H9 (cell line): ENCODE results near the gene VPS13C. TPM values are rescaled to one million over a fixed set of nuclear protein-coding genes. Genes with fewer than 3 reads are reported as not detected.

Source experiments
- DNase-seq: peaks from one replicate; pipeline ENCODE4 v3.0.0-alpha.2; 2017
- H2AFZ ChIP-seq: one replicate; pipeline ENCODE4 v1.6.1; 2013; ENCODE audit warnings: mild to moderate bottlenecking, low read length, control low read depth, moderate library complexity
- H2AK5ac ChIP-seq: 2 replicates; pipeline ENCODE4 v1.6.1; 2013; ENCODE audit warnings: low read length, control low read depth, mixed read lengths; ENCODE audit not compliant: insufficient read length
- H2BK120ac ChIP-seq: one replicate; pipeline ENCODE4 v1.6.1; 2013; ENCODE audit warnings: low read depth, mild to moderate bottlenecking, low read length, control low read depth, inconsistent platforms; ENCODE audit not compliant: poor library complexity, severe bottlenecking
- H2BK12ac ChIP-seq: 2 replicates; pipeline ENCODE4 v1.6.1; 2013; ENCODE audit warnings: low read length, control low read depth, mixed read lengths, low read depth; ENCODE audit not compliant: insufficient read length
- H2BK15ac ChIP-seq: 2 replicates; pipeline ENCODE4 v1.6.1; 2013; ENCODE audit warnings: low read depth, low read length, control low read depth
- H2BK20ac ChIP-seq: one replicate; pipeline ENCODE4 v1.6.1; 2013; ENCODE audit warnings: low read depth, mild to moderate bottlenecking, low read length, control low read depth, inconsistent platforms; ENCODE audit not compliant: poor library complexity, severe bottlenecking
- H2BK5ac ChIP-seq: 2 replicates; pipeline ENCODE4 v1.6.1; 2013; ENCODE audit warnings: low read length, control low read depth, mixed read lengths; ENCODE audit not compliant: insufficient read length
- H3K14ac ChIP-seq: 2 replicates; pipeline ENCODE4 v1.6.1; 2013; ENCODE audit warnings: low read length, control low read depth; ENCODE audit not compliant: insufficient read depth
- H3K18ac ChIP-seq: 2 replicates; pipeline ENCODE4 v1.6.1; 2013; ENCODE audit warnings: low read depth, mild to moderate bottlenecking, mixed read lengths, low read length, control low read depth; ENCODE audit not compliant: insufficient read length
- H3K23ac ChIP-seq: 2 replicates; pipeline ENCODE4 v1.6.1; 2013; ENCODE audit warnings: low read length, control low read depth, mixed read lengths, low read depth; ENCODE audit not compliant: insufficient read length
- H3K23me2 ChIP-seq: 2 replicates; pipeline ENCODE4 v1.6.1; 2013; ENCODE audit warnings: low read depth, mild to moderate bottlenecking, mixed read lengths, low read length, control low read depth; ENCODE audit not compliant: insufficient read length, poor library complexity, severe bottlenecking
- H3K27ac ChIP-seq: 2 replicates; pipeline ENCODE4 v1.5.1; 2013; ENCODE audit warnings: low read length, control low read depth, mixed read lengths, low read depth; ENCODE audit not compliant: insufficient read length
- H3K27me3 ChIP-seq: 2 replicates; pipeline ENCODE4 v1.6.1; 2013; ENCODE audit warnings: low read length, control low read depth, inconsistent platforms; ENCODE audit not compliant: insufficient read depth
- H3K4ac ChIP-seq: 2 replicates; pipeline ENCODE4 v1.6.1; 2013; ENCODE audit warnings: low read depth, mild to moderate bottlenecking, control low read depth, inconsistent platforms, low read length, moderate library complexity
- H3K4me1 ChIP-seq: 2 replicates; pipeline ENCODE4 v1.6.1; 2013; ENCODE audit warnings: low read length, control low read depth, inconsistent platforms; ENCODE audit not compliant: insufficient read depth
- H3K4me2 ChIP-seq: 2 replicates; pipeline ENCODE4 v1.6.1; 2013; ENCODE audit warnings: low read length, control low read depth, mixed read lengths; ENCODE audit not compliant: insufficient read length, insufficient read depth
- H3K56ac ChIP-seq: 2 replicates; pipeline ENCODE4 v1.6.1; 2013; ENCODE audit warnings: low read depth, mild to moderate bottlenecking, mixed read lengths, low read length, control low read depth; ENCODE audit not compliant: insufficient read length
- H3K79me1 ChIP-seq: 2 replicates; pipeline ENCODE4 v1.6.1; 2013; ENCODE audit warnings: low read depth, mild to moderate bottlenecking, moderate library complexity, low read length, control low read depth, inconsistent platforms; ENCODE audit not compliant: insufficient read depth, poor library complexity, severe bottlenecking
- H3K79me2 ChIP-seq: 2 replicates; pipeline ENCODE4 v1.6.1; 2013; ENCODE audit warnings: low read length, control low read depth, inconsistent platforms; ENCODE audit not compliant: insufficient read depth
- H3K9ac ChIP-seq: 2 replicates; pipeline ENCODE4 v1.6.1; 2013; ENCODE audit warnings: low read length, control low read depth, mixed read lengths; ENCODE audit not compliant: insufficient read length; ENCODE audit errors: extremely low read depth
- H3K9me3 ChIP-seq: one replicate; pipeline ENCODE4 v1.6.1; 2013; ENCODE audit warnings: low read depth, low read length, inconsistent platforms; ENCODE audit not compliant: control insufficient read depth
- H3T11ph ChIP-seq: one replicate; pipeline ENCODE4 v1.6.1; 2013; ENCODE audit warnings: mild to moderate bottlenecking, low read length, control low read depth, inconsistent platforms
- H4K20me1 ChIP-seq: one replicate; pipeline ENCODE4 v1.6.1; 2013; ENCODE audit not compliant: control insufficient read depth, insufficient read length, insufficient read depth
- H4K5ac ChIP-seq: 2 replicates; pipeline ENCODE4 v1.6.1; 2013; ENCODE audit warnings: low read depth, mild to moderate bottlenecking, mixed read lengths, low read length, control low read depth; ENCODE audit not compliant: insufficient read length
- H4K8ac ChIP-seq: replicated peaks from 2 replicates; pipeline ENCODE4 v1.6.1; 2013; ENCODE audit warnings: low read length, control low read depth, mixed read lengths, low read depth; ENCODE audit not compliant: insufficient read length
- H4K91ac ChIP-seq: 2 replicates; pipeline ENCODE4 v1.6.1; 2013; ENCODE audit warnings: low read depth, mild to moderate bottlenecking, moderate library complexity, mixed read lengths, low read length, control low read depth; ENCODE audit not compliant: insufficient read length
- H3K27ac Mint-ChIP-seq, 3 experiments: 2 replicates in 2 of 3; 3 replicates in 1 of 3; pipeline ENCODE4 v1.8.0; 2020 to 2021; ENCODE audit warnings: mixed read lengths in 3 of 3, mild to moderate bottlenecking in 1 of 3, moderate library complexity in 1 of 3
- H3K27me3 Mint-ChIP-seq: 2 replicates; pipeline ENCODE4 v1.8.0; 2021; ENCODE audit warnings: low read depth, mild to moderate bottlenecking, moderate library complexity, mixed read lengths
- H3K36me3 Mint-ChIP-seq, 3 experiments: 2 replicates in 2 of 3; 3 replicates in 1 of 3; pipeline ENCODE4 v1.8.0; 2020 to 2021; ENCODE audit warnings: low read depth in 3 of 3, mixed read lengths in 3 of 3; ENCODE audit not compliant: insufficient read depth in 1 of 3
- H3K4me1 Mint-ChIP-seq, 2 experiments: 2 replicates each; pipeline ENCODE4 v1.8.0; 2020; ENCODE audit warnings: mixed read lengths in 2 of 2
- H3K4me3 Mint-ChIP-seq, 2 experiments: 2 replicates in 1 of 2; 3 replicates in 1 of 2; pipeline ENCODE4 v1.8.0; 2020 to 2021; ENCODE audit warnings: mild to moderate bottlenecking in 2 of 2, mixed read lengths in 2 of 2, moderate library complexity in 1 of 2
- H3K9me3 Mint-ChIP-seq, 2 experiments: 2 replicates in 1 of 2; 3 replicates in 1 of 2; pipeline ENCODE4 v1.8.0; 2020; ENCODE audit warnings: mild to moderate bottlenecking in 2 of 2, mixed read lengths in 2 of 2, moderate library complexity in 1 of 2
- WGBS: extraction: QIAGEN DNeasy Blood & Tissue Kit; methylation state at CpG from one replicate; pipeline ENCODE4 v1.1.7; 2013; ENCODE audit warnings: missing lambda C conversion rate, low lambda C conversion rate, mixed read lengths; ENCODE audit not compliant: insufficient read length; ENCODE audit errors: extremely low coverage; 5-methylcytosine and 5-hydroxymethylcytosine counted together
- total RNA-seq: library from RNA; stranded (reverse); gene quantifications from 2 replicates; pipeline ENCODE4 v1.2.1, GENCODE V29; 2021
- TF ChIP-seq, protein P1 (sequence below): fragments of 200-600 bp; sonication (generic); conservative IDR thresholded peaks from 3 replicates; pipeline ENCODE4 v1.8.0; 2021; ENCODE audit warnings: antibody characterized with exemption, mild to moderate bottlenecking

VPS13C gene
- total RNA-seq, 1 experiment from 2014 or later, result 14.2 TPM

DNA sequence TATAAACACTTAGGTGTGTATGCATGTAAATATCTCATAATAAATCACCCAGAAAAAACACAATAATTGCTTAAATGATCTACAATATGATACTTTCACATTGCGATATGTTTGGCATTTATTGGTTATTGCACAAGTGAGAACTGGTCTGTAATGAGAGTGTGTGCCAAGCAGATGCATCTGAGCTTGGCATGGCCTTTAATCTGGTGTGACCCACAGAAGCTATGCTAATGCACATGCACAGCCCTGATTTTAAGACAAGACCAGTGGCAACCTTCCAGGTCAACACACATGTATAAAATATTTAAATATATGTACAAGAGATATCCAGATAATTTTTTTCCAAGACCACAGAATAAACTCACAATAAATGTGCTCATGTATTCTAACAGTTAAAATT, 49.2 kb upstream of the VPS13C start:
- no peak overlapping the region for H3K23ac ChIP-seq
- no peaks in the 10 kb centered on the region for H3K79me1 ChIP-seq
- H4K20me1 ChIP-seq, result no peaks in the 10 kb centered on the region
- H2AK5ac ChIP-seq, result no peak overlapping the region
- H2BK120ac ChIP-seq, result no peak overlapping the region
- no peaks in the 10 kb centered on the region for H3K9me3 Mint-ChIP-seq
- H3K9me3 ChIP-seq, result no peaks in the 10 kb centered on the region
- H2AFZ ChIP-seq, result no peak overlapping the region
- H4K8ac ChIP-seq, result no peak overlapping the region
- H3K23me2 ChIP-seq, result no peaks in the 10 kb centered on the region
- H3K4me3 Mint-ChIP-seq, result no peak overlapping the region
- H3K4me1 ChIP-seq, result 0 out of 2 replicates have a peak, but pooled peaks cover 2% of the 10 kb centered on the region
- H3T11ph ChIP-seq, result no peak overlapping the region
- H3K56ac ChIP-seq, result no peak overlapping the region
- no peak overlapping the region for H4K91ac ChIP-seq
- no peaks in the 10 kb centered on the region for H3K27me3 ChIP-seq
- no peak overlapping the region for H3K4ac ChIP-seq
- TF ChIP-seq, protein P1, sequence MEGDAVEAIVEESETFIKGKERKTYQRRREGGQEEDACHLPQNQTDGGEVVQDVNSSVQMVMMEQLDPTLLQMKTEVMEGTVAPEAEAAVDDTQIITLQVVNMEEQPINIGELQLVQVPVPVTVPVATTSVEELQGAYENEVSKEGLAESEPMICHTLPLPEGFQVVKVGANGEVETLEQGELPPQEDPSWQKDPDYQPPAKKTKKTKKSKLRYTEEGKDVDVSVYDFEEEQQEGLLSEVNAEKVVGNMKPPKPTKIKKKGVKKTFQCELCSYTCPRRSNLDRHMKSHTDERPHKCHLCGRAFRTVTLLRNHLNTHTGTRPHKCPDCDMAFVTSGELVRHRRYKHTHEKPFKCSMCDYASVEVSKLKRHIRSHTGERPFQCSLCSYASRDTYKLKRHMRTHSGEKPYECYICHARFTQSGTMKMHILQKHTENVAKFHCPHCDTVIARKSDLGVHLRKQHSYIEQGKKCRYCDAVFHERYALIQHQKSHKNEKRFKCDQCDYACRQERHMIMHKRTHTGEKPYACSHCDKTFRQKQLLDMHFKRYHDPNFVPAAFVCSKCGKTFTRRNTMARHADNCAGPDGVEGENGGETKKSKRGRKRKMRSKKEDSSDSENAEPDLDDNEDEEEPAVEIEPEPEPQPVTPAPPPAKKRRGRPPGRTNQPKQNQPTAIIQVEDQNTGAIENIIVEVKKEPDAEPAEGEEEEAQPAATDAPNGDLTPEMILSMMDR, result no peak
- no peak overlapping the region for H3K14ac ChIP-seq
- no peaks in the 10 kb centered on the region for H3K79me2 ChIP-seq
- WGBS, result no CpG with 5 or more reads among the region's 1 CpG
- no peak overlapping the region for H3K27ac Mint-ChIP-seq
- H2BK20ac ChIP-seq, result no peak overlapping the region
- no peak overlapping the region for H2BK15ac ChIP-seq
- no peak overlapping the region for H2BK12ac ChIP-seq
- no peak for DNase-seq
- H3K18ac ChIP-seq, result no peak overlapping the region
- H3K27me3 Mint-ChIP-seq, result no peaks in the 10 kb centered on the region; the same call in none of the 2 replicates
- no peak overlapping the region for H3K9ac ChIP-seq
- H3K27ac ChIP-seq, result no peak overlapping the region
- no peak overlapping the region for H2BK5ac ChIP-seq
- no peak overlapping the region for H3K4me2 ChIP-seq
- H3K36me3 Mint-ChIP-seq, result no peaks in the 10 kb centered on the region
- H3K4me1 Mint-ChIP-seq, result no peaks in the 10 kb centered on the region
- no peak overlapping the region for H4K5ac ChIP-seq
